Measurements from ENCODE around the gene SLC26A3.

The SLC26A3 gene

GRCh38 chr7:107743567-107744344, 59.3 kb downstream of the SLC26A3 start, which contains the start of gene CBLL1:
TSS of gene CBLL1 (plus strand) at chr7:107744142. CDS start at chr7:107744164, 22 bp downstream.
- DNase-seq: peak; percentile 96

GRCh38 chr7:107742678-107743566, 60.1 kb downstream of the SLC26A3 start:
- DNase-seq: no peak

- no peak for DNase-seq
Observed at GRCh38 chr7:107728276-107728675, 74.7 kb downstream of the SLC26A3 start.

GRCh38 chr7:107726356-107727130, 76.5 kb downstream of the SLC26A3 start:
- no peak for DNase-seq

GRCh38 chr7:107725138-107725740, 77.8 kb downstream of the SLC26A3 start:
- DNase-seq: peak; percentile 46

GRCh38 chr7:107723255-107723654, 79.8 kb downstream of the SLC26A3 start:
- no peak for DNase-seq

- no peak for DNase-seq
Observed at GRCh38 chr7:107721286-107721685, 81.7 kb downstream of the SLC26A3 start.

- no peak for DNase-seq
Observed at GRCh38 chr7:107718456-107719193, 84.4 kb downstream of the SLC26A3 start.

- no peak for DNase-seq
Observed at GRCh38 chr7:107715531-107715930, 87.5 kb downstream of the SLC26A3 start.
